ENCODE data around the gene COMMD3.

DNA sequence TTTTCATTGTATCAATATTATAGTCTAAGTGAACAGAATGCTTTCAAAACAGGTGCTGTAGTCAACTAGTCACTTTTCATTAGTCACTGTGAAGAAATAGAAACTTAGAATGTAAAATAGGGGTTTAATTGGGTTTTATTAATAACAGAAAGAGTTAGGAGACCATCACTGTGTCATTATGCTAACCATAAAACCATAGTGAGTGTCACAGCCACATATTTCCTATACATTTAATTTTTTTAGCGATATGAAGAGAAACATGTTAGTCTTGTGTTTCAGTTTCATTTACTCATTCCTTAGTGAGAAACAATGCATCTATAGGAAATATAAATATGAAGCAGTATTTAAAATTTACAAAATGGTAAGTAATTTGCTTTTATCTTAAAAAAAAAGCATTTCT is 51.3 kb downstream of the COMMD3 start:
- TF ChIP-seq, protein P1, sequence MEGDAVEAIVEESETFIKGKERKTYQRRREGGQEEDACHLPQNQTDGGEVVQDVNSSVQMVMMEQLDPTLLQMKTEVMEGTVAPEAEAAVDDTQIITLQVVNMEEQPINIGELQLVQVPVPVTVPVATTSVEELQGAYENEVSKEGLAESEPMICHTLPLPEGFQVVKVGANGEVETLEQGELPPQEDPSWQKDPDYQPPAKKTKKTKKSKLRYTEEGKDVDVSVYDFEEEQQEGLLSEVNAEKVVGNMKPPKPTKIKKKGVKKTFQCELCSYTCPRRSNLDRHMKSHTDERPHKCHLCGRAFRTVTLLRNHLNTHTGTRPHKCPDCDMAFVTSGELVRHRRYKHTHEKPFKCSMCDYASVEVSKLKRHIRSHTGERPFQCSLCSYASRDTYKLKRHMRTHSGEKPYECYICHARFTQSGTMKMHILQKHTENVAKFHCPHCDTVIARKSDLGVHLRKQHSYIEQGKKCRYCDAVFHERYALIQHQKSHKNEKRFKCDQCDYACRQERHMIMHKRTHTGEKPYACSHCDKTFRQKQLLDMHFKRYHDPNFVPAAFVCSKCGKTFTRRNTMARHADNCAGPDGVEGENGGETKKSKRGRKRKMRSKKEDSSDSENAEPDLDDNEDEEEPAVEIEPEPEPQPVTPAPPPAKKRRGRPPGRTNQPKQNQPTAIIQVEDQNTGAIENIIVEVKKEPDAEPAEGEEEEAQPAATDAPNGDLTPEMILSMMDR (conservative IDR thresholded peaks at IDR 0.05): no peak
- no peak for TF ChIP-seq ZFX (IDR thresholded peaks at IDR 0.05)
